HCT116 (cell line): Measurements from ENCODE around the gene SCN10A. TPM values are rescaled to one million over a fixed set of nuclear protein-coding genes. Genes with fewer than 3 reads are reported as not detected.

Experiments used
- ATAC-seq: fragments of 200-7000 bp; cut with Tn5 transposase; 2 replicates; pipeline ENCODE4 v1.9.1; 2020; ENCODE audit warnings: mild to moderate bottlenecking, moderate library complexity
- BruUV-seq: library from RNA; stranded (reverse); fragments of 400-500 nt; replicated peaks from 2 replicates; lab custom pipeline; 2021; lab: Mats Ljungman, UMichigan
- CTCF ChIA-PET: fragments of 300-600 bp; sonication (Branson Sonifier 250); formaldehyde crosslinking; loops from one replicate; lab custom pipeline; 2021; ENCODE audit warnings: antibody characterized with exemption; lab: Charles Lee
- POLR2A ChIA-PET: fragments of 300-600, 350-600 bp; sonication (Branson Sonifier 250); formaldehyde crosslinking; loops from one replicate; lab custom pipeline; 2021; ENCODE audit warnings: antibody characterized with exemption; lab: Charles Lee
- RAD21 ChIA-PET, 2 experiments: fragments of 300-600 bp; sonication (Branson Sonifier 250); formaldehyde crosslinking; loops; one replicate each; lab custom pipeline; 2023; ENCODE audit warnings: low total read pairs in 2 of 2; ENCODE audit not compliant: uncharacterized antibody in 2 of 2, unreplicated experiment in 2 of 2, low non-redundant PET in 1 of 2; lab: Charles Lee
- DNase-seq: peaks from one replicate; pipeline ENCODE4 v3.0.0-alpha.2; 2010; ENCODE audit warnings: low read depth, low spot score
- H2AFZ ChIP-seq: fragments of 200-600 bp; shearing (Covaris generic), sonication (generic); 2 replicates; pipeline ENCODE4 v1.6.1; 2017; ENCODE audit warnings: low read depth, mixed run types, mixed read lengths, antibody characterized with exemption, low read length; ENCODE audit not compliant: poor library complexity, severe bottlenecking
- H3K27ac ChIP-seq: 2 replicates; pipeline ENCODE4 v1.5.1; 2012; ENCODE audit warnings: low read depth, low read length
- H3K27me3 ChIP-seq: fragments of 200-600 bp; sonication (generic); 2 replicates; pipeline ENCODE4 v1.6.1; 2016; ENCODE audit warnings: mixed run types, low read length, mixed read lengths; ENCODE audit not compliant: insufficient read depth
- H3K36me3 ChIP-seq, 2 experiments: fragments of 200-500 bp in 1 of 2; fragments of 200-600 bp in 1 of 2; sonication (Bioruptor generic) in 1 of 2; sonication (generic) in 1 of 2; 2 replicates each; pipeline versions ENCODE4 v1.5.1 to v1.6.1; 2014 to 2016; ENCODE audit warnings: low read length in 2 of 2, inconsistent platforms in 1 of 2, mixed read lengths in 1 of 2, mixed run types in 1 of 2; ENCODE audit not compliant: insufficient read depth in 2 of 2, control insufficient read depth in 1 of 2
- H3K4me1 ChIP-seq, 2 experiments: fragments of 200-600 bp in 1 of 2; sonication (generic) in 1 of 2; 2 replicates each; pipeline versions ENCODE4 v1.5.1 to v1.6.1; 2012 to 2017; ENCODE audit warnings: low read length in 2 of 2, inconsistent platforms in 1 of 2, mild to moderate bottlenecking in 1 of 2, mixed read lengths in 1 of 2, mixed run types in 1 of 2, moderate library complexity in 1 of 2; ENCODE audit not compliant: insufficient read depth in 2 of 2, control insufficient read depth in 1 of 2
- H3K4me2 ChIP-seq: fragments of 200-600 bp; sonication (generic); 2 replicates; pipeline ENCODE4 v1.6.1; 2017; ENCODE audit warnings: mixed run types, low read length, mixed read lengths
- H3K4me3 ChIP-seq, 2 experiments: fragments of 200-600 bp in 1 of 2; sonication (generic) in 1 of 2; replicated peaks in 1 of 2; 2 replicates each; pipeline ENCODE4 v1.5.1; 2011 to 2016; ENCODE audit warnings: low read length in 2 of 2, control low read depth in 1 of 2, low read depth in 1 of 2, mild to moderate bottlenecking in 1 of 2, mixed read lengths in 1 of 2, mixed run types in 1 of 2
- H3K79me2 ChIP-seq: fragments of 200-600 bp; sonication (generic); 2 replicates; pipeline ENCODE4 v1.6.1; 2017; ENCODE audit warnings: mild to moderate bottlenecking, mixed run types, low read length, moderate library complexity, mixed read lengths; ENCODE audit not compliant: insufficient read depth
- H3K9ac ChIP-seq: fragments of 200-600 bp; sonication (generic); 2 replicates; pipeline ENCODE4 v1.6.1; 2016; ENCODE audit warnings: low read length, mixed read lengths
- H3K9me2 ChIP-seq: fragments of 200-600 bp; sonication (generic), shearing (Covaris generic); 2 replicates; pipeline ENCODE4 v1.6.1; 2017; ENCODE audit warnings: mixed run types, mild to moderate bottlenecking, moderate library complexity; ENCODE audit not compliant: insufficient read depth
- H3K9me3 ChIP-seq, 2 experiments: fragments of 200-500 bp in 1 of 2; fragments of 200-600 bp in 1 of 2; sonication (Bioruptor generic) in 1 of 2; sonication (generic) in 1 of 2; 2 replicates each; pipeline ENCODE4 v1.6.1; 2014 to 2017; ENCODE audit warnings: low read length in 2 of 2, mixed read lengths in 2 of 2, inconsistent platforms in 1 of 2, low read depth in 1 of 2, mild to moderate bottlenecking in 1 of 2, mixed run types in 1 of 2, moderate library complexity in 1 of 2; ENCODE audit not compliant: control insufficient read depth in 1 of 2, insufficient read depth in 1 of 2
- H4K20me1 ChIP-seq: fragments of 200-600 bp; sonication (generic), shearing (Covaris generic); 2 replicates; pipeline ENCODE4 v1.6.1; 2017; ENCODE audit warnings: mixed run types, mild to moderate bottlenecking, moderate library complexity; ENCODE audit not compliant: insufficient read depth
- CEBPB ChIP-seq: IDR thresholded peaks from 2 replicates; pipeline ENCODE4 v1.6.1; 2012; ENCODE audit warnings: low read depth
- POLR2A ChIP-seq: IDR thresholded peaks from 2 replicates; pipeline ENCODE4 v1.7.0; 2011; ENCODE audit warnings: borderline replicate concordance; ENCODE audit not compliant: insufficient read depth, insufficient read length; ENCODE audit errors: extremely low read depth
- POLR2AphosphoS5 ChIP-seq: IDR thresholded peaks from 2 replicates; pipeline ENCODE4 v1.6.1; 2011; ENCODE audit warnings: mild to moderate bottlenecking, low read depth, low read length, moderate library complexity
- RAD21 ChIP-seq: IDR thresholded peaks from 2 replicates; pipeline ENCODE4 v1.6.1; 2012; ENCODE audit warnings: low read depth, mild to moderate bottlenecking
- SIN3A ChIP-seq: IDR thresholded peaks from 2 replicates; pipeline ENCODE4 v1.6.1; 2012; ENCODE audit warnings: low read depth
- SP1 ChIP-seq: IDR thresholded peaks from 2 replicates; pipeline ENCODE4 v1.6.1; 2012; ENCODE audit warnings: low read depth
- intact Hi-C: fragments of 100-400 bp; cut with micrococcal nuclease; formaldehyde crosslinking; loops from 2 replicates; pipeline ENCODE4 v1.10.0; 2022
- total RNA-seq: library from RNA; stranded (reverse); gene quantifications from one replicate; pipeline ENCODE4 v1.2.1, GENCODE V29; 2021; ENCODE audit not compliant: unreplicated experiment
- TF ChIP-seq, protein P1 (sequence below), 3 experiments: fragments of 200-600 bp in 1 of 3; sonication (generic) in 1 of 3; IDR thresholded peaks in 2 of 3; conservative IDR thresholded peaks in 1 of 3; 2 replicates each; pipeline ENCODE4 v1.5.1; 2012 to 2017; ENCODE audit warnings: low read depth in 2 of 3, low read length in 2 of 3, antibody characterized with exemption in 1 of 3, borderline replicate concordance in 1 of 3, control low read depth in 1 of 3, mild to moderate bottlenecking in 1 of 3, mixed read lengths in 1 of 3, mixed run types in 1 of 3, moderate library complexity in 1 of 3; ENCODE audit not compliant: insufficient read depth in 1 of 3
- TF ChIP-seq, protein P2 (sequence below): IDR thresholded peaks from 2 replicates; pipeline ENCODE4 v1.6.1; 2012; ENCODE audit warnings: low read depth

SCN10A gene
- total RNA-seq, 1 experiment from 2014 or later, result not detected

DNA sequence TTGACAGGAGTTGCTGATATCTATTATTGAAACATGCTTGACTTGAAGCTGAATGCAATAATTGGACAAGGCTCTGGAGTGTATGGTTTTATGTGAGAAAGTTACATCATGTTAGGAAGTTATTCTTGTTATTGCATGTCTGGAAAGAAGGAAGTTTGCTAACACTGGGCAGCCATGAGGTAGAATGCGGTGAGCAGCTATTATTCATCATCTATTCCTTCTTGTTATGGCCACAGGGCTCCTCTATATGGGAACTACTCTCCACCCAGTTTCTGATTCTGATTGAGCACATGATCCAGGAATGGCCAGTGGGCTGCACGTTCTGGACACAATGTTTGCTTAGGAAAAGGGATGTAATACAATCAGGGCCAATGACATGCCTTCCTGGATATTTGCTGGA is 128.7 kb downstream of the SCN10A start:
- ChIA-PET CTCF (no interaction called here), POLR2A (no interaction called here), RAD21 (no interaction called here)
- no peak overlapping the region for H3K9ac ChIP-seq
- peaks cover 9% of the 10 kb centered on the region for H3K27me3 ChIP-seq
- no peak for ATAC-seq
- intact Hi-C loops, result no loop called here
- H3K4me2 ChIP-seq, result no peak overlapping the region
- H3K9me3 ChIP-seq, result no peaks in the 10 kb centered on the region
- TF ChIP-seq, protein P1, sequence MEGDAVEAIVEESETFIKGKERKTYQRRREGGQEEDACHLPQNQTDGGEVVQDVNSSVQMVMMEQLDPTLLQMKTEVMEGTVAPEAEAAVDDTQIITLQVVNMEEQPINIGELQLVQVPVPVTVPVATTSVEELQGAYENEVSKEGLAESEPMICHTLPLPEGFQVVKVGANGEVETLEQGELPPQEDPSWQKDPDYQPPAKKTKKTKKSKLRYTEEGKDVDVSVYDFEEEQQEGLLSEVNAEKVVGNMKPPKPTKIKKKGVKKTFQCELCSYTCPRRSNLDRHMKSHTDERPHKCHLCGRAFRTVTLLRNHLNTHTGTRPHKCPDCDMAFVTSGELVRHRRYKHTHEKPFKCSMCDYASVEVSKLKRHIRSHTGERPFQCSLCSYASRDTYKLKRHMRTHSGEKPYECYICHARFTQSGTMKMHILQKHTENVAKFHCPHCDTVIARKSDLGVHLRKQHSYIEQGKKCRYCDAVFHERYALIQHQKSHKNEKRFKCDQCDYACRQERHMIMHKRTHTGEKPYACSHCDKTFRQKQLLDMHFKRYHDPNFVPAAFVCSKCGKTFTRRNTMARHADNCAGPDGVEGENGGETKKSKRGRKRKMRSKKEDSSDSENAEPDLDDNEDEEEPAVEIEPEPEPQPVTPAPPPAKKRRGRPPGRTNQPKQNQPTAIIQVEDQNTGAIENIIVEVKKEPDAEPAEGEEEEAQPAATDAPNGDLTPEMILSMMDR (IDR thresholded peaks at IDR 0.05 in 2 of 3, conservative IDR thresholded peaks at IDR 0.05 in 1 of 3; ENCODE audit: borderline replicate concordance in 1 of 3, insufficient read depth in 1 of 3, low read depth in 2 of 3, low read length in 2 of 3), result no peak
- TF ChIP-seq POLR2A (no peak), RAD21 (no peak), POLR2AphosphoS5 (no peak), SIN3A (no peak), CEBPB (no peak), SP1 (no peak)
- TF ChIP-seq, protein P2, sequence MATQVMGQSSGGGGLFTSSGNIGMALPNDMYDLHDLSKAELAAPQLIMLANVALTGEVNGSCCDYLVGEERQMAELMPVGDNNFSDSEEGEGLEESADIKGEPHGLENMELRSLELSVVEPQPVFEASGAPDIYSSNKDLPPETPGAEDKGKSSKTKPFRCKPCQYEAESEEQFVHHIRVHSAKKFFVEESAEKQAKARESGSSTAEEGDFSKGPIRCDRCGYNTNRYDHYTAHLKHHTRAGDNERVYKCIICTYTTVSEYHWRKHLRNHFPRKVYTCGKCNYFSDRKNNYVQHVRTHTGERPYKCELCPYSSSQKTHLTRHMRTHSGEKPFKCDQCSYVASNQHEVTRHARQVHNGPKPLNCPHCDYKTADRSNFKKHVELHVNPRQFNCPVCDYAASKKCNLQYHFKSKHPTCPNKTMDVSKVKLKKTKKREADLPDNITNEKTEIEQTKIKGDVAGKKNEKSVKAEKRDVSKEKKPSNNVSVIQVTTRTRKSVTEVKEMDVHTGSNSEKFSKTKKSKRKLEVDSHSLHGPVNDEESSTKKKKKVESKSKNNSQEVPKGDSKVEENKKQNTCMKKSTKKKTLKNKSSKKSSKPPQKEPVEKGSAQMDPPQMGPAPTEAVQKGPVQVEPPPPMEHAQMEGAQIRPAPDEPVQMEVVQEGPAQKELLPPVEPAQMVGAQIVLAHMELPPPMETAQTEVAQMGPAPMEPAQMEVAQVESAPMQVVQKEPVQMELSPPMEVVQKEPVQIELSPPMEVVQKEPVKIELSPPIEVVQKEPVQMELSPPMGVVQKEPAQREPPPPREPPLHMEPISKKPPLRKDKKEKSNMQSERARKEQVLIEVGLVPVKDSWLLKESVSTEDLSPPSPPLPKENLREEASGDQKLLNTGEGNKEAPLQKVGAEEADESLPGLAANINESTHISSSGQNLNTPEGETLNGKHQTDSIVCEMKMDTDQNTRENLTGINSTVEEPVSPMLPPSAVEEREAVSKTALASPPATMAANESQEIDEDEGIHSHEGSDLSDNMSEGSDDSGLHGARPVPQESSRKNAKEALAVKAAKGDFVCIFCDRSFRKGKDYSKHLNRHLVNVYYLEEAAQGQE, result no peak
- DNase-seq, result no peak
- H3K79me2 ChIP-seq, result no peaks in the 10 kb centered on the region
- H3K4me1 ChIP-seq, result no peaks in the 10 kb centered on the region
- H3K9me2 ChIP-seq, result no peaks in the 10 kb centered on the region
- H3K36me3 ChIP-seq, result no peaks in the 10 kb centered on the region
- BruUV-seq, result no TSS peak
- no peak overlapping the region for H3K27ac ChIP-seq
- H3K4me3 ChIP-seq, result no peak overlapping the region
- no peaks in the 10 kb centered on the region for H4K20me1 ChIP-seq
- no peak overlapping the region for H2AFZ ChIP-seq
